ENCODE results near the gene HHAT.

The HHAT gene

DNA sequence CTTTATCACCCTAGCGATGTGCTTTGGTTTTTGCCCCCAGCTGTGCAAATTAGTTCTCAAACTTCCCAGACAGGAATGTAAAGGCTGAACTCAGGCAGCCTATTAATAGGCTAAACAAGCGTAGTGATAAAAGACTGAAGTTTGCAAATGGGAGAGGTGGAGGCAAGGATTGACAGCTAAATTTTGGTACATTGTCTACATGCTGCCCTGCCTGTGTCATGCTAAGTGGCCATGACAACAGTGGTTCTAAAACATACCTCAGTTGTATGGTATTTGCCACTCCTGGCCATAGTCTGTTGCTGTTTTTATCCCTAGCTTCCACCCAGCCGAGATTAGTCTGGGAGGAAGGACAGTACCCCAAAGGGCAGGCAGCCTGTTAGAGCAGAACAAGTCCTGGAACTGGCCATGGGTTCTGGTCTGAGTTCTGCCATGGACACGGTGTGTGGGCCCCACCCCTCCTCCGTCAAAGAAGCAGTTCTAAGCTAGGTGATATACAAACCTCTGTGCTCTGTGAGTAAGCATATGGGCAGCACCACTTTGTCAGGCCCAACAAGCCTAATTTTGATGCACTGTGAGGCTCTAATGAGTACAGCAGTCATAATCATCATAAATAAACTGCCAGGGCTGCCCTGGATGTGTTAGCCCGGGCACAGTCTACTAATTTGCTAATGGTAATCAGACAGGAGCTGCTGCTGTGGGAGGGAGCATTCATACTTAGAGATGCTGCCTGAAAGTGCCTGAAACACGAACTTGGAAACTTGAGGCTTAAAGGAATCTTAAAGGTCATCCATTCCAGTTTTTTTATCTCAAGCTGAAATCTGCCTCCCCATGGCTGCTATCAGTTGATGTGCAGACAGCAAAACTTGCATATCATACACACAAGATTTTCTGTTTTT lies 177.1 kb downstream of the HHAT start:
- no peaks in the 10 kb centered on the region for H3K9me2 ChIP-seq (replicated peaks; ENCODE audit: low read depth, low read length)
- no peaks in the 10 kb centered on the region for H3K4me1 ChIP-seq (ENCODE audit: insufficient read depth, low read length, poor library complexity, severe bottlenecking)
- H3K79me2 ChIP-seq (ENCODE audit: insufficient read depth, low read length) = no peaks in the 10 kb centered on the region
- no peak overlapping the region for H3K4me3 ChIP-seq (ENCODE audit: low read length, poor library complexity, severe bottlenecking)
- no peak overlapping the region for H3K4me2 ChIP-seq (ENCODE audit: low read depth, low read length, poor library complexity, severe bottlenecking)
- no peaks in the 10 kb centered on the region for H3K9me3 ChIP-seq (ENCODE audit: insufficient read depth, low read depth, low read length)
- H3F3A ChIP-seq (ENCODE audit: low read depth) = no peaks in the 10 kb centered on the region
- H3K9ac ChIP-seq (ENCODE audit: low read depth, low read length, poor library complexity, severe bottlenecking) = no peak overlapping the region
- no peaks in the 10 kb centered on the region for H3K27me3 ChIP-seq (ENCODE audit: insufficient read depth, low read length, poor library complexity, severe bottlenecking)
- H2AFZ ChIP-seq (ENCODE audit: low read length) = no peak overlapping the region
- no peak for TF ChIP-seq EZH2phosphoT487 (IDR thresholded peaks at IDR 0.05; ENCODE audit: borderline replicate concordance)
- TF ChIP-seq, protein P1, sequence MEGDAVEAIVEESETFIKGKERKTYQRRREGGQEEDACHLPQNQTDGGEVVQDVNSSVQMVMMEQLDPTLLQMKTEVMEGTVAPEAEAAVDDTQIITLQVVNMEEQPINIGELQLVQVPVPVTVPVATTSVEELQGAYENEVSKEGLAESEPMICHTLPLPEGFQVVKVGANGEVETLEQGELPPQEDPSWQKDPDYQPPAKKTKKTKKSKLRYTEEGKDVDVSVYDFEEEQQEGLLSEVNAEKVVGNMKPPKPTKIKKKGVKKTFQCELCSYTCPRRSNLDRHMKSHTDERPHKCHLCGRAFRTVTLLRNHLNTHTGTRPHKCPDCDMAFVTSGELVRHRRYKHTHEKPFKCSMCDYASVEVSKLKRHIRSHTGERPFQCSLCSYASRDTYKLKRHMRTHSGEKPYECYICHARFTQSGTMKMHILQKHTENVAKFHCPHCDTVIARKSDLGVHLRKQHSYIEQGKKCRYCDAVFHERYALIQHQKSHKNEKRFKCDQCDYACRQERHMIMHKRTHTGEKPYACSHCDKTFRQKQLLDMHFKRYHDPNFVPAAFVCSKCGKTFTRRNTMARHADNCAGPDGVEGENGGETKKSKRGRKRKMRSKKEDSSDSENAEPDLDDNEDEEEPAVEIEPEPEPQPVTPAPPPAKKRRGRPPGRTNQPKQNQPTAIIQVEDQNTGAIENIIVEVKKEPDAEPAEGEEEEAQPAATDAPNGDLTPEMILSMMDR (conservative IDR thresholded peaks at IDR 0.05; ENCODE audit: low read length) = no peak
- no peaks in the 10 kb centered on the region for H4K20me1 ChIP-seq (ENCODE audit: insufficient read depth, low read length, poor library complexity, severe bottlenecking)
- no peaks in the 10 kb centered on the region for H3K36me3 ChIP-seq (ENCODE audit: insufficient read depth, low read length)

DNA sequence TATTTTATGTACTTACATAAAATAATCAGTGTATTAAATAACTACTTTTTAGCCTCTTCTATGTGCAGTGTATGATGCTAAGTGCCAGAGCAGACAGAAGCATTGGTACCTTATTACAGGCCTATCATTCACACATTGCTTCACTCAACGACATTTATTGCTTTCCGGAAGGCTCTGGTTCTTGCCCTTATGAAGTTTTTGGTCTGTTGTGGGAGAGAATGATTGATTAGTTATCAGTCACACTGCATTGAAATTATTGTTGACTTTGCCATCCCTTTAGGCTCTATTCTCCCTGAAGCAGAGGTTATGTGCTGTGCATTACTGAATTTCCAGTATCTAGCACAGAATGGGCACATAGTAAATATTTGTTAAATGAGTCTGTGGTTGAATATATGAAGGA lies 178.0 kb downstream of the HHAT start:
- no peaks in the 10 kb centered on the region for H3K9me3 ChIP-seq (ENCODE audit: insufficient read depth, low read depth, low read length)
- TF ChIP-seq, protein P1 (conservative IDR thresholded peaks at IDR 0.05; ENCODE audit: low read length) = no peak
- TF ChIP-seq EZH2phosphoT487 (IDR thresholded peaks at IDR 0.05; ENCODE audit: borderline replicate concordance) = no peak
- H3K4me3 ChIP-seq (ENCODE audit: low read length, poor library complexity, severe bottlenecking) = no peak overlapping the region
- no peaks in the 10 kb centered on the region for H3K27me3 ChIP-seq (ENCODE audit: insufficient read depth, low read length, poor library complexity, severe bottlenecking)
- H3K79me2 ChIP-seq (ENCODE audit: insufficient read depth, low read length) = no peaks in the 10 kb centered on the region
- H2AFZ ChIP-seq (ENCODE audit: low read length) = no peak overlapping the region
- H3K4me2 ChIP-seq (ENCODE audit: low read depth, low read length, poor library complexity, severe bottlenecking) = no peak overlapping the region
- H3K36me3 ChIP-seq (ENCODE audit: insufficient read depth, low read length) = no peaks in the 10 kb centered on the region
- no peaks in the 10 kb centered on the region for H3F3A ChIP-seq (ENCODE audit: low read depth)
- H3K4me1 ChIP-seq (ENCODE audit: insufficient read depth, low read length, poor library complexity, severe bottlenecking) = no peaks in the 10 kb centered on the region
- no peaks in the 10 kb centered on the region for H3K9me2 ChIP-seq (replicated peaks; ENCODE audit: low read depth, low read length)
- H3K9ac ChIP-seq (ENCODE audit: low read depth, low read length, poor library complexity, severe bottlenecking) = no peak overlapping the region
- H4K20me1 ChIP-seq (ENCODE audit: insufficient read depth, low read length, poor library complexity, severe bottlenecking) = no peaks in the 10 kb centered on the region

DNA sequence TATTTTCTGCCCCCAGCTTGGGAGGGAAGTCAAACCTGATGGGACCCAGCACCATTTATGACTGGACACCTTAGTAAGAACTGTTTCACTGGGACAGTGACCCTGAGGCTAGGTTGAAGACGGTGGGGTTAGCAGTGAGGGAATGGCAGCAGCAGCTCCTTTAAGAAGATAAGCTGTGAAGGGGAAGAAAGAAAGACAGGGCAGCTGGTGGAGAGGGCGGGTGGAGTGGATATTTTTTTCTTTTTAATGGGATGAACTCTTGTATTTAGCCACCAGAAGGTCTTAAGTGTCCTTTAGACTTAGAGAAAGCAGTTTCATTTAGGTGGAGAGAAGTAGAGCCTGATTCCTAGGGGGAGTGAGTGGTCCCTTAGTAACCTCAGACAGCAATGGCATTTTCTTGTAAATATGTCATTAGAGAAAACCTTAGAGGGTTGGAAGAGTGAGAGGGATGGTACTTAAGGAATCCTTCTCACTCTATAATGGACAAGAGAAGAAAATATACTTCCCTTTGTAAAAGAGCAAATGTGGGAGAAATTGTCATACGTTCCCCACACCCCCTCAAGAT lies 187.5 kb downstream of the HHAT start:
- Histone ChIP-seq H3K4me3 (ENCODE audit: low read length, poor library complexity, severe bottlenecking) (no peak overlapping the region), H3K79me2 (ENCODE audit: insufficient read depth, low read length) (no peaks in the 10 kb centered on the region), H3K27me3 (ENCODE audit: insufficient read depth, low read length, poor library complexity, severe bottlenecking) (no peaks in the 10 kb centered on the region), H2AFZ (ENCODE audit: low read length) (no peak overlapping the region), H4K20me1 (ENCODE audit: insufficient read depth, low read length, poor library complexity, severe bottlenecking) (no peaks in the 10 kb centered on the region), H3F3A (ENCODE audit: low read depth) (no peaks in the 10 kb centered on the region), H3K9me2 (replicated peaks; ENCODE audit: low read depth, low read length) (no peaks in the 10 kb centered on the region), H3K36me3 (ENCODE audit: insufficient read depth, low read length) (no peaks in the 10 kb centered on the region), H3K4me2 (ENCODE audit: low read depth, low read length, poor library complexity, severe bottlenecking) (no peak overlapping the region), H3K4me1 (ENCODE audit: insufficient read depth, low read length, poor library complexity, severe bottlenecking) (peaks cover 4% of the 10 kb centered on the region), H3K9ac (ENCODE audit: low read depth, low read length, poor library complexity, severe bottlenecking) (no peak overlapping the region), H3K9me3 (ENCODE audit: insufficient read depth, low read depth, low read length) (no peaks in the 10 kb centered on the region)
- TF ChIP-seq EZH2phosphoT487 (IDR thresholded peaks at IDR 0.05; ENCODE audit: borderline replicate concordance) = no peak
- TF ChIP-seq, protein P1 (conservative IDR thresholded peaks at IDR 0.05; ENCODE audit: low read length) = no peak

Data from Loucy (cell line).